Testis (tissue), 2 donors: ENCODE results near the gene CDCA5.

Experiments used
- POLR2A ChIP-seq: fragments of 450-650 bp; IDR thresholded peaks from one replicate; pipeline ENCODE4 v1.6.1; 2017; ENCODE audit warnings: antibody characterized with exemption, mild to moderate bottlenecking, moderate library complexity
- TF ChIP-seq, protein P1 (sequence below), 3 experiments: fragments of 450-650 bp in 2 of 3; fragments of 200-600 bp in 1 of 3; sonication (generic) in 1 of 3; IDR thresholded peaks; one replicate each; pipeline ENCODE4 v1.5.1; 2016 to 2019; ENCODE audit warnings: antibody characterized with exemption in 3 of 3, mild to moderate bottlenecking in 2 of 3, moderate library complexity in 1 of 3

DNA sequence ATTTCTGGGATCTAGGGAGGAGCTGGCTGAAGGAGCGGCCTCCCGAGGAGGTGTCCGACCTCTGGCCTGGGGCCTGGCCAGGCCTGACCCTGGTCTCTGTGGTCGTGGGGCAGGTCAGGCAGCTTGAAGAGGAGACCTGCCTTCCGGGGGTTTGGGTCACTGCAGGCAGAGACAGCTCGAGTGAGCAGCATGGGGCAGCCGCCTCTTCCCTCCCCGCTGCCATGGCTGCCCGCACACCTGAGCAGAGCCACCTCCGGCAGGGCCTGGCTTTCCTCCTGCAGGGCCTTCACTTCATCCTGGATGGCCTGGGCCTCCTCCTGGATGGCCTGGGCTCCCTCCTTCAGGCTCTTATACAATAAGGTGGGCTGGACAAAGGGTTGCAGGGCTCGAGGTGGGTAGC, 17.5 kb downstream of the CDCA5 start:
- TF ChIP-seq, protein P1, sequence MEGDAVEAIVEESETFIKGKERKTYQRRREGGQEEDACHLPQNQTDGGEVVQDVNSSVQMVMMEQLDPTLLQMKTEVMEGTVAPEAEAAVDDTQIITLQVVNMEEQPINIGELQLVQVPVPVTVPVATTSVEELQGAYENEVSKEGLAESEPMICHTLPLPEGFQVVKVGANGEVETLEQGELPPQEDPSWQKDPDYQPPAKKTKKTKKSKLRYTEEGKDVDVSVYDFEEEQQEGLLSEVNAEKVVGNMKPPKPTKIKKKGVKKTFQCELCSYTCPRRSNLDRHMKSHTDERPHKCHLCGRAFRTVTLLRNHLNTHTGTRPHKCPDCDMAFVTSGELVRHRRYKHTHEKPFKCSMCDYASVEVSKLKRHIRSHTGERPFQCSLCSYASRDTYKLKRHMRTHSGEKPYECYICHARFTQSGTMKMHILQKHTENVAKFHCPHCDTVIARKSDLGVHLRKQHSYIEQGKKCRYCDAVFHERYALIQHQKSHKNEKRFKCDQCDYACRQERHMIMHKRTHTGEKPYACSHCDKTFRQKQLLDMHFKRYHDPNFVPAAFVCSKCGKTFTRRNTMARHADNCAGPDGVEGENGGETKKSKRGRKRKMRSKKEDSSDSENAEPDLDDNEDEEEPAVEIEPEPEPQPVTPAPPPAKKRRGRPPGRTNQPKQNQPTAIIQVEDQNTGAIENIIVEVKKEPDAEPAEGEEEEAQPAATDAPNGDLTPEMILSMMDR (IDR thresholded peaks at IDR 0.05), result no peak
- TF ChIP-seq POLR2A, result no peak
